RWPE2 (cell line): ENCODE data around the gene PRM3.

Source experiments
- ATAC-seq: fragments of 200-7000 bp; cut with Tn5 transposase; 3 replicates; pipeline ENCODE4 v1.9.1; 2021; ENCODE audit warnings: low read depth
- DNase-seq: peaks from one replicate; pipeline ENCODE4 v3.0.0-alpha.2; 2020; ENCODE audit warnings: low spot score
- H3K27ac ChIP-seq: fragments of 450-650 bp; 2 replicates; pipeline ENCODE4 v1.5.1; 2017; ENCODE audit warnings: mild to moderate bottlenecking; ENCODE audit not compliant: poor library complexity, severe bottlenecking
- H3K27me3 ChIP-seq: fragments of 250-450 bp; sonication (Bioruptor Pico); 2 replicates; pipeline ENCODE4 v1.5.1; 2021; ENCODE audit warnings: mild to moderate bottlenecking, moderate library complexity; ENCODE audit not compliant: insufficient read depth, poor library complexity, severe bottlenecking
- H3K36me3 ChIP-seq: fragments of 250-450 bp; sonication (Bioruptor Pico); 2 replicates; pipeline ENCODE4 v1.5.1; 2020; ENCODE audit warnings: low read depth, mild to moderate bottlenecking, moderate library complexity
- H3K4me1 ChIP-seq: fragments of 250-450 bp; sonication (Bioruptor Pico); 2 replicates; pipeline ENCODE4 v1.5.1; 2021; ENCODE audit warnings: mild to moderate bottlenecking, moderate library complexity; ENCODE audit not compliant: insufficient read depth, poor library complexity, severe bottlenecking
- H3K4me3 ChIP-seq: fragments of 250-450 bp; sonication (Bioruptor Pico); 2 replicates; pipeline ENCODE4 v1.5.1; 2021; ENCODE audit warnings: mild to moderate bottlenecking, moderate library complexity; ENCODE audit not compliant: severe bottlenecking
- H3K9me3 ChIP-seq: fragments of 250-450 bp; sonication (Bioruptor Pico); 2 replicates; pipeline ENCODE4 v1.5.1; 2021; ENCODE audit warnings: mild to moderate bottlenecking, moderate library complexity; ENCODE audit not compliant: severe bottlenecking
- CTCF ChIP-seq: fragments of 450-650 bp; IDR thresholded peaks from one replicate; pipeline ENCODE4 v1.5.1; 2017; ENCODE audit warnings: mild to moderate bottlenecking, moderate library complexity; ENCODE audit not compliant: poor library complexity, severe bottlenecking

The PRM3 gene

GRCh38 chr16:11239644-11240632 lies 33.5 kb downstream of the PRM3 start:
- H3K27ac ChIP-seq: no peak overlapping the region
- no peaks in the 10 kb centered on the region for H3K9me3 ChIP-seq
- no peak for TF ChIP-seq CTCF
- ATAC-seq (no peak), DNase-seq (no peak)
- H3K4me1 ChIP-seq: no peaks in the 10 kb centered on the region
- no peak overlapping the region for H3K4me3 ChIP-seq
- H3K36me3 ChIP-seq: no peaks in the 10 kb centered on the region
- no peaks in the 10 kb centered on the region for H3K27me3 ChIP-seq

- Histone ChIP-seq H3K4me1 (no peaks in the 10 kb centered on the region), H3K4me3 (no peak overlapping the region), H3K36me3 (no peaks in the 10 kb centered on the region), H3K9me3 (no peaks in the 10 kb centered on the region), H3K27me3 (no peaks in the 10 kb centered on the region), H3K27ac (no peak overlapping the region)
- DNase-seq (no peak), ATAC-seq (no peak)
- TF ChIP-seq CTCF: no peak
Measured at GRCh38 chr16:11238272-11239202, 34.9 kb downstream of the PRM3 start.

DNA sequence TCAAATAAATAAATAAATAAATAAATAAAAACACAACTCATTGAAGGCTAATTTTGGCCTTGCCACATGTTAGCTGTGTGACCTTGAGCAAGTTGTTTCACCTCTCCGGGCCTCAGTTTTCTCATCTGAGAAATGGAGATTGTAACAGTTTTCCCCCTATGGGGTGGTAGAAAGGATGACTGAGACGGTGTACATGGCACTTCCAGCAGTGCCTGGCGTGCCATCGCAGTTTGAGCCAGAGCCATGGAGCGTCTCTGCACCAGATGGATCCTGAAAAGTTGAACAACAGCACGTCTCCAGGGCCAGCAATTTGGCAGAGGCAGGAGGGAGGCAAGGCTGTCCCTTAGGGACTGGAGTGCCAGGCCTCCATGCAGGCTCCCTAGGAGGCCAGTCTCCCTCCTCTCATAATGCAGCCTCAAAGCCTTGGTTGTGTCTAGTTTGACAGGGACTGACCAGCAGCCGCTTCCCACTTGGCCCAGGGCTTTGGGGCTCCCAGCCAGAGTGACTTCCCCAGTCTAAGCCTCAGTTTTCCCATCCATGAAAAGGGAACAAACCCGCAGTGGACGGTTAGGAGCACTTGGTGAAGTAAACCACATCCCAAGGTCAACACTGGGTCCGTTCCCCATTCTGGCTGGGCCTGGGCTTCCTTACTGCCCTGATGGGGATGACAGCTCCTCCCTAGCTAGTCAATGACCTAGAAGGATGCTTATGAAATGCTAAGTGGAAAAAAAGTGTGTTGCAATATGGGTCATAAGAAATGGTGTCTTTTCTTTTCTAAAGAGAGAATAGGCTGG lies 36.8 kb downstream of the PRM3 start:
- no peak overlapping the region for H3K27ac ChIP-seq
- TF ChIP-seq CTCF: no peak
- no peaks in the 10 kb centered on the region for H3K4me1 ChIP-seq
- ATAC-seq (no peak), DNase-seq (no peak)
- H3K27me3 ChIP-seq: no peaks in the 10 kb centered on the region
- no peak overlapping the region for H3K4me3 ChIP-seq
- H3K36me3 ChIP-seq: no peaks in the 10 kb centered on the region
- H3K9me3 ChIP-seq: no peaks in the 10 kb centered on the region

GRCh38 chr16:11235703-11235991 lies 37.8 kb downstream of the PRM3 start:
- DNase-seq (no peak), ATAC-seq (no peak)
- H3K4me1 ChIP-seq: no peaks in the 10 kb centered on the region

More at GRCh38 chr16:11235703-11235991, 37.8 kb downstream of the PRM3 start:
- Histone ChIP-seq H3K36me3 (no peaks in the 10 kb centered on the region), H3K4me3 (no peak overlapping the region), H3K9me3 (no peaks in the 10 kb centered on the region), H3K27me3 (no peaks in the 10 kb centered on the region), H3K27ac (no peak overlapping the region)
- no peak for TF ChIP-seq CTCF
